ENCODE measurements around the gene PPP3CA. TPM values are rescaled to one million over a fixed set of nuclear protein-coding genes. Genes with fewer than 3 reads are reported as not detected.
A peak's percentile ranks its signal among the peaks of the same experiment; 100 is the strongest.

The PPP3CA gene
- total and polyA plus RNA-seq, 2 of the 13 experiments (the other 11 are each of a cell fraction or from before 2014, with no cell fraction given) = 4.8 to 13.2 TPM

GRCh38 chr4:101169044-101170014, 178.0 kb downstream of the PPP3CA start (continued):
- TF ChIP-seq ZNF446 (CRISPR knock-in tag; IDR thresholded peaks at IDR 0.05) (no peak), KLF11 (CRISPR knock-in tag; IDR thresholded peaks at IDR 0.05) (no peak), CCAR2 (optimal IDR thresholded peaks at IDR 0.05; ENCODE audit: low read depth, low read length) (no peak), TBX3 (IDR thresholded peaks at IDR 0.05; ENCODE audit: borderline replicate concordance) (no peak; the same call in 1 of the 2 replicates), CENPT (CRISPR knock-in tag; IDR thresholded peaks at IDR 0.05; ENCODE audit: low read depth) (no peak), ZNF747 (CRISPR knock-in tag; IDR thresholded peaks at IDR 0.05; ENCODE audit: borderline replicate concordance) (no peak), NFYC (CRISPR knock-in tag; IDR thresholded peaks at IDR 0.05) (no peak), ZNF788 (CRISPR knock-in tag; IDR thresholded peaks at IDR 0.05; ENCODE audit: borderline replicate concordance) (no peak; the same call in 1 of the 2 replicates), ARID2 (CRISPR knock-in tag; IDR thresholded peaks at IDR 0.05; ENCODE audit: borderline replicate concordance) (no peak), ZNF589 (CRISPR knock-in tag; conservative IDR thresholded peaks at IDR 0.05) (no peak), HNRNPL (IDR thresholded peaks at IDR 0.05; ENCODE audit: low read depth, low read length) (no peak), ZNF333 (CRISPR knock-in tag; IDR thresholded peaks at IDR 0.05; ENCODE audit: borderline replicate concordance) (no peak), GATA4 (IDR thresholded peaks at IDR 0.05; ENCODE audit: borderline replicate concordance, low read depth) (peak; percentile 26; the same call in 1 of the 2 replicates), RBAK (CRISPR knock-in tag; IDR thresholded peaks at IDR 0.05) (no peak), TOE1 (CRISPR knock-in tag; IDR thresholded peaks at IDR 0.05) (no peak), TEAD2 (CRISPR knock-in tag; IDR thresholded peaks at IDR 0.05) (no peak), ZSCAN12 (CRISPR knock-in tag; IDR thresholded peaks at IDR 0.05) (no peak), ZNF572 (CRISPR knock-in tag; IDR thresholded peaks at IDR 0.05) (no peak), ARHGAP35 (CRISPR knock-in tag; IDR thresholded peaks at IDR 0.05; ENCODE audit: borderline replicate concordance) (no peak), TCF7L2 (IDR thresholded peaks at IDR 0.05; ENCODE audit: low read depth, low read length) (no peak)
- TF ChIP-seq, protein P1, sequence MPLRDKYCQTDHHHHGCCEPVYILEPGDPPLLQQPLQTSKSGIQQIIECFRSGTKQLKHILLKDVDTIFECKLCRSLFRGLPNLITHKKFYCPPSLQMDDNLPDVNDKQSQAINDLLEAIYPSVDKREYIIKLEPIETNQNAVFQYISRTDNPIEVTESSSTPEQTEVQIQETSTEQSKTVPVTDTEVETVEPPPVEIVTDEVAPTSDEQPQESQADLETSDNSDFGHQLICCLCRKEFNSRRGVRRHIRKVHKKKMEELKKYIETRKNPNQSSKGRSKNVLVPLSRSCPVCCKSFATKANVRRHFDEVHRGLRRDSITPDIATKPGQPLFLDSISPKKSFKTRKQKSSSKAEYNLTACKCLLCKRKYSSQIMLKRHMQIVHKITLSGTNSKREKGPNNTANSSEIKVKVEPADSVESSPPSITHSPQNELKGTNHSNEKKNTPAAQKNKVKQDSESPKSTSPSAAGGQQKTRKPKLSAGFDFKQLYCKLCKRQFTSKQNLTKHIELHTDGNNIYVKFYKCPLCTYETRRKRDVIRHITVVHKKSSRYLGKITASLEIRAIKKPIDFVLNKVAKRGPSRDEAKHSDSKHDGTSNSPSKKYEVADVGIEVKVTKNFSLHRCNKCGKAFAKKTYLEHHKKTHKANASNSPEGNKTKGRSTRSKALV (CRISPR knock-in tag; IDR thresholded peaks at IDR 0.05) = 0 out of 2 replicates have a peak, but pooled peaks have one; percentile 35
- TF ChIP-seq, protein P2, sequence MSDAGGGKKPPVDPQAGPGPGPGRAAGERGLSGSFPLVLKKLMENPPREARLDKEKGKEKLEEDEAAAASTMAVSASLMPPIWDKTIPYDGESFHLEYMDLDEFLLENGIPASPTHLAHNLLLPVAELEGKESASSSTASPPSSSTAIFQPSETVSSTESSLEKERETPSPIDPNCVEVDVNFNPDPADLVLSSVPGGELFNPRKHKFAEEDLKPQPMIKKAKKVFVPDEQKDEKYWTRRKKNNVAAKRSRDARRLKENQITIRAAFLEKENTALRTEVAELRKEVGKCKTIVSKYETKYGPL (CRISPR knock-in tag; IDR thresholded peaks at IDR 0.05) = no peak
